GM12878 (cell line): ENCODE measurements around the gene RPL10. TPM values are rescaled to one million over a fixed set of nuclear protein-coding genes. Genes with fewer than 3 reads are reported as not detected.

Experiments
- BMI1 ChIP-seq: fragments of 450-650 bp; IDR thresholded peaks from 2 replicates; pipeline ENCODE4 v1.6.1; 2016; ENCODE audit warnings: mild to moderate bottlenecking, moderate library complexity, borderline replicate concordance
- CEBPB ChIP-seq, 2 experiments: fragments of 150-350 bp in 1 of 2; IDR thresholded peaks; 2 replicates each; pipeline ENCODE4 v1.6.1; 2012 to 2014; ENCODE audit warnings: low read depth in 2 of 2, low read length in 2 of 2, borderline replicate concordance in 1 of 2, inconsistent platforms in 1 of 2
- CREB1 ChIP-seq: IDR thresholded peaks from 2 replicates; pipeline ENCODE4 v1.6.1; 2012; ENCODE audit warnings: low read depth, mild to moderate bottlenecking, inconsistent platforms
- HDAC2 ChIP-seq: fragments of 200-600 bp; sonication (generic); IDR thresholded peaks from 2 replicates; pipeline ENCODE4 v1.6.1; 2017
- HDAC6 ChIP-seq: fragments of 200-600 bp; sonication (generic); IDR thresholded peaks from one replicate; pipeline ENCODE4 v1.8.0; 2017; ENCODE audit warnings: antibody characterized with exemption; ENCODE audit not compliant: unreplicated experiment
- MTA2 ChIP-seq: fragments of 450-650 bp; IDR thresholded peaks from 2 replicates; pipeline ENCODE4 v1.6.1; 2016; ENCODE audit warnings: low read depth, mild to moderate bottlenecking, moderate library complexity
- MTA3 ChIP-seq: IDR thresholded peaks from 2 replicates; pipeline ENCODE4 v1.6.1; 2012; ENCODE audit warnings: low read length, inconsistent platforms, borderline replicate concordance
- NBN ChIP-seq: fragments of 450-650 bp; IDR thresholded peaks from 2 replicates; pipeline ENCODE4 v1.6.1; 2016
- NFIC ChIP-seq: IDR thresholded peaks from 2 replicates; pipeline ENCODE4 v1.6.1; 2012; ENCODE audit warnings: low read depth, mild to moderate bottlenecking, inconsistent platforms, low read length, moderate library complexity
- PAX5 ChIP-seq: IDR thresholded peaks from 2 replicates; pipeline ENCODE4 v1.6.1; 2011; ENCODE audit warnings: low read depth, low read length, borderline replicate concordance
- POU2F2 ChIP-seq: IDR thresholded peaks from 3 replicates; pipeline ENCODE4 v1.6.1; 2011; ENCODE audit warnings: low read depth, mild to moderate bottlenecking, low read length, borderline replicate concordance
- SREBF1 ChIP-seq: IDR thresholded peaks from 2 replicates; pipeline ENCODE4 v1.6.1; 2012; ENCODE audit warnings: mild to moderate bottlenecking, low read length
- ZBTB11 ChIP-seq: fragments of 450-650 bp; formaldehyde crosslinking; IDR thresholded peaks from 2 replicates; pipeline ENCODE4 v1.5.0; 2022; ENCODE audit warnings: mild to moderate bottlenecking, missing genetic modification characterization
- ZZZ3 ChIP-seq: IDR thresholded peaks from 2 replicates; pipeline ENCODE4 v1.6.1; 2011; ENCODE audit warnings: low read depth; ENCODE audit not compliant: control insufficient read depth, insufficient read length
- polyA plus RNA-seq, 11 experiments: library from polyadenylated mRNA; depleted of rRNA in 4 of 11; unstranded in 6 of 11; stranded (reverse) in 5 of 11; fragments of >200 nt; fragmentation: Nextera tagmentation in 4 of 11; fragmentation: Illumina TruSeq in 1 of 11; extraction: Ambion mirVana in 4 of 11; extraction: Trizol in 1 of 11; gene quantifications; 1 replicate in 1 of 11; 2 replicates in 10 of 11; pipeline versions ENCODE4 v1.2.1 to v1.2.3, GENCODE V29; 2011 to 2016; ENCODE audit warnings: inconsistent platforms in 2 of 11, missing spikeins in 2 of 11, low read depth in 1 of 11
- total RNA-seq, 4 experiments: library from RNA; depleted of rRNA in 3 of 4; stranded (reverse); fragments of >200 nt in 3 of 4; fragmentation: Illumina TruSeq in 1 of 4; extraction: Trizol in 1 of 4; gene quantifications; 2 replicates each; pipeline versions ENCODE4 v1.2.1 to v1.2.3, GENCODE V29; 2013 to 2021
- TF ChIP-seq, protein P1 (sequence below): IDR thresholded peaks from 2 replicates; pipeline ENCODE4 v1.6.1; 2012; ENCODE audit warnings: low read length, inconsistent platforms
- TF ChIP-seq, protein P2 (sequence below): IDR thresholded peaks from 2 replicates; pipeline ENCODE4 v1.6.1; 2012; ENCODE audit warnings: low read depth, low read length, improper control_type of control experiment
- TF ChIP-seq, protein P3 (sequence below): IDR thresholded peaks from 2 replicates; pipeline ENCODE4 v1.6.1; 2011; ENCODE audit warnings: borderline replicate concordance, low read depth, mild to moderate bottlenecking, moderate library complexity, low read length; ENCODE audit not compliant: insufficient read depth, poor library complexity, severe bottlenecking
- TF ChIP-seq, protein P4 (sequence below): fragments of 450-650 bp; IDR thresholded peaks from 2 replicates; pipeline ENCODE4 v1.6.1; 2017; ENCODE audit warnings: mild to moderate bottlenecking, low read depth, inconsistent platforms; ENCODE audit not compliant: poor library complexity, severe bottlenecking

RPL10 gene
- total and polyA plus RNA-seq, 10 of the 15 experiments (the other 5 are each of a cell fraction or from before 2014, with no cell fraction given) = 1,938 to 7,222 (median 4,494) TPM

- TF ChIP-seq, protein P1, sequence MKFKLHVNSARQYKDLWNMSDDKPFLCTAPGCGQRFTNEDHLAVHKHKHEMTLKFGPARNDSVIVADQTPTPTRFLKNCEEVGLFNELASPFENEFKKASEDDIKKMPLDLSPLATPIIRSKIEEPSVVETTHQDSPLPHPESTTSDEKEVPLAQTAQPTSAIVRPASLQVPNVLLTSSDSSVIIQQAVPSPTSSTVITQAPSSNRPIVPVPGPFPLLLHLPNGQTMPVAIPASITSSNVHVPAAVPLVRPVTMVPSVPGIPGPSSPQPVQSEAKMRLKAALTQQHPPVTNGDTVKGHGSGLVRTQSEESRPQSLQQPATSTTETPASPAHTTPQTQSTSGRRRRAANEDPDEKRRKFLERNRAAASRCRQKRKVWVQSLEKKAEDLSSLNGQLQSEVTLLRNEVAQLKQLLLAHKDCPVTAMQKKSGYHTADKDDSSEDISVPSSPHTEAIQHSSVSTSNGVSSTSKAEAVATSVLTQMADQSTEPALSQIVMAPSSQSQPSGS = peak; percentile 63; the same call in 1 of the 2 replicates
- TF ChIP-seq ZBTB11 (CRISPR knock-in tag) = no peak
- TF ChIP-seq, protein P2, sequence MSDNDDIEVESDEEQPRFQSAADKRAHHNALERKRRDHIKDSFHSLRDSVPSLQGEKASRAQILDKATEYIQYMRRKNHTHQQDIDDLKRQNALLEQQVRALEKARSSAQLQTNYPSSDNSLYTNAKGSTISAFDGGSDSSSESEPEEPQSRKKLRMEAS = no peak
- TF ChIP-seq CEBPB (IDR thresholded peaks at IDR 0.05; ENCODE audit: borderline replicate concordance in 1 of 2, low read depth in 2 of 2, low read length in 2 of 2) = 0 out of 4 replicates have a peak, but pooled peaks of 1 of the 2 experiments have one; percentile 12
- peak; percentile 4; the same call in 1 of the 2 replicates for TF ChIP-seq CREB1
- TF ChIP-seq HDAC6 = peak; percentile 71
- no peak for TF ChIP-seq SREBF1
- peak; percentile 70; the same call in 1 of the 2 replicates for TF ChIP-seq PAX5
- TF ChIP-seq MTA3 = peak; percentile 84; the same call in 1 of the 2 replicates
- no peak for TF ChIP-seq NBN
- TF ChIP-seq HDAC2 = no peak
- 0 out of 2 replicates have a peak, but pooled peaks have one; percentile 35 for TF ChIP-seq NFIC
- no peak for TF ChIP-seq MTA2
- TF ChIP-seq, protein P3, sequence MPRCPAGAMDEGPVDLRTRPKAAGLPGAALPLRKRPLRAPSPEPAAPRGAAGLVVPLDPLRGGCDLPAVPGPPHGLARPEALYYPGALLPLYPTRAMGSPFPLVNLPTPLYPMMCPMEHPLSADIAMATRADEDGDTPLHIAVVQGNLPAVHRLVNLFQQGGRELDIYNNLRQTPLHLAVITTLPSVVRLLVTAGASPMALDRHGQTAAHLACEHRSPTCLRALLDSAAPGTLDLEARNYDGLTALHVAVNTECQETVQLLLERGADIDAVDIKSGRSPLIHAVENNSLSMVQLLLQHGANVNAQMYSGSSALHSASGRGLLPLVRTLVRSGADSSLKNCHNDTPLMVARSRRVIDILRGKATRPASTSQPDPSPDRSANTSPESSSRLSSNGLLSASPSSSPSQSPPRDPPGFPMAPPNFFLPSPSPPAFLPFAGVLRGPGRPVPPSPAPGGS = peak; percentile 21
- peak; percentile 28; the same call in 2 of the 3 replicates for TF ChIP-seq POU2F2
- 0 out of 2 replicates have a peak, but pooled peaks have one; percentile 41 for TF ChIP-seq BMI1
- no peak for TF ChIP-seq ZZZ3
- TF ChIP-seq, protein P4, sequence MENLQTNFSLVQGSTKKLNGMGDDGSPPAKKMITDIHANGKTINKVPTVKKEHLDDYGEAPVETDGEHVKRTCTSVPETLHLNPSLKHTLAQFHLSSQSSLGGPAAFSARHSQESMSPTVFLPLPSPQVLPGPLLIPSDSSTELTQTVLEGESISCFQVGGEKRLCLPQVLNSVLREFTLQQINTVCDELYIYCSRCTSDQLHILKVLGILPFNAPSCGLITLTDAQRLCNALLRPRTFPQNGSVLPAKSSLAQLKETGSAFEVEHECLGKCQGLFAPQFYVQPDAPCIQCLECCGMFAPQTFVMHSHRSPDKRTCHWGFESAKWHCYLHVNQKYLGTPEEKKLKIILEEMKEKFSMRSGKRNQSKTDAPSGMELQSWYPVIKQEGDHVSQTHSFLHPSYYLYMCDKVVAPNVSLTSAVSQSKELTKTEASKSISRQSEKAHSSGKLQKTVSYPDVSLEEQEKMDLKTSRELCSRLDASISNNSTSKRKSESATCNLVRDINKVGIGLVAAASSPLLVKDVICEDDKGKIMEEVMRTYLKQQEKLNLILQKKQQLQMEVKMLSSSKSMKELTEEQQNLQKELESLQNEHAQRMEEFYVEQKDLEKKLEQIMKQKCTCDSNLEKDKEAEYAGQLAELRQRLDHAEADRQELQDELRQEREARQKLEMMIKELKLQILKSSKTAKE = no peak
Measured at GRCh38 chrX:154401045-154401799, 3.0 kb downstream of the RPL10 start (continued).
